Activated naive CD4-positive, alpha-beta T cell treated with anti-CD3 and anti-CD28 coated beads, Interleukin-2, amount 50 U/mL, for 72 hours (primary cell): ENCODE measurements around the gene ZNF423. TPM values are rescaled to one million over a fixed set of nuclear protein-coding genes. Genes with fewer than 3 reads are reported as not detected.

ENCODE experiments used
- ATAC-seq, 2 donors: fragments of 150-1000 bp; cut with Tn5 transposase; 2 replicates each; pipeline ENCODE4 v1.10.0; 2021; ENCODE audit warnings: mild to moderate bottlenecking in 2 of 2, moderate library complexity in 2 of 2
- DNase-seq, 2 donors: peaks; one replicate each; pipeline ENCODE4 v3.0.0; 2021 to 2022; ENCODE audit warnings: low spot score in 2 of 2
- H3K27ac Mint-ChIP-seq, 2 donors: one replicate each; pipeline ENCODE4 v1.8.0; 2022; ENCODE audit warnings: mild to moderate bottlenecking in 2 of 2, mixed read lengths in 2 of 2
- H3K36me3 Mint-ChIP-seq, 2 donors: one replicate each; pipeline ENCODE4 v1.8.0; 2022; ENCODE audit warnings: mixed read lengths in 2 of 2
- H3K9me3 Mint-ChIP-seq, 2 donors: one replicate each; pipeline ENCODE4 v1.8.0; 2022; ENCODE audit warnings: mixed read lengths in 2 of 2
- total RNA-seq, 2 donors: library from RNA; stranded (reverse); gene quantifications; one replicate each; pipeline ENCODE4 v1.2.3, GENCODE V29; 2022

Gene ZNF423
- total RNA-seq, 2 donors from 2014 or later, result 0.05 TPM; not detected in 1

GRCh38 chr16:49635591-49636581 is 220.0 kb downstream of the ZNF423 start:
- Mint-ChIP-seq H3K27ac (no peak overlapping the region), H3K9me3 (no peaks in the 10 kb centered on the region), H3K36me3 (no peaks in the 10 kb centered on the region)
- DNase-seq (no peak), ATAC-seq (no peak)

GRCh38 chr16:49635009-49635350 is 220.9 kb downstream of the ZNF423 start:
- H3K36me3 Mint-ChIP-seq, result no peaks in the 10 kb centered on the region
- H3K27ac Mint-ChIP-seq, result no peak overlapping the region
- no peak for ATAC-seq
- DNase-seq, result no peak
- no peaks in the 10 kb centered on the region for H3K9me3 Mint-ChIP-seq

- no peak for DNase-seq
- Mint-ChIP-seq H3K9me3 (no peaks in the 10 kb centered on the region), H3K36me3 (no peaks in the 10 kb centered on the region), H3K27ac (no peak overlapping the region)
- no peak for ATAC-seq
Observed at GRCh38 chr16:49634235-49635008, 221.5 kb downstream of the ZNF423 start.

GRCh38 chr16:49632795-49633184 is 223.1 kb downstream of the ZNF423 start:
- no peak for DNase-seq
- ATAC-seq, result no peak
- H3K9me3 Mint-ChIP-seq, result no peaks in the 10 kb centered on the region
- H3K27ac Mint-ChIP-seq, result no peak overlapping the region
- no peaks in the 10 kb centered on the region for H3K36me3 Mint-ChIP-seq

DNA sequence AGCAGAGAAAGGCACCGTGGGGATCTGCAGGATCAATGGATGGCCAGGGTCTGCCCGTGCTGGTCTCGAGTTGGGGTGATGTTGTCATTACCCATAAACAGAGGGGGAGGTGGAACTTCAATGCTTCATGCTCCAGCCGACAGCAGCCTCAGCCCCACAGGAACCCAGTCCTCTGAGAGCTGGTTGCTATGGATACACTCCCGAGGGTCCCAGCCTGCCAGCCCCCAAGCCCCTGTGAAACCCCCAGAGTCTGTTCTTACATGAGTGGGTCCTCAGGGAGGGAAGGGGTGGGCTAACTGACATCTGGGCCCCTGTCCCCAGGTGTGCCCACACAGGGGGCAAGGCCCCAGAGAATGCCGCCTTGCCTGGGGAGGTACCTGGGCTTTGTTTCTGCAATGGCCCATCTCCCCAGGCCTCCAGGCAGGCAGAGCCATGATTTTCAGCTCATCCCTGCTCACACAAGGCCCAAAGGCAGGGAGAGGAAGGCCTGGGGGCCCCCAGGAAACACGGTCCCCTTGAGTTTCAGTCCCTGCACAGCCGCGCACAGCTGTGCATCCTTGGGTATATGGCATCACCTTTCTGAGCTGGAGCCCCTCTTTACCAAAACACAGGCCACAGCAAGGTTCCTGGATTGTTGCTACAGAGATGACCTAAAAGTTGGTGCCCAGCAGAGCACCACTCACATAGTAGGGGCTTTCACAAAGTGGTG is 223.7 kb downstream of the ZNF423 start:
- Mint-ChIP-seq H3K27ac (no peak overlapping the region), H3K9me3 (no peaks in the 10 kb centered on the region), H3K36me3 (no peaks in the 10 kb centered on the region)
- ATAC-seq (no peak), DNase-seq (no peak)

DNA sequence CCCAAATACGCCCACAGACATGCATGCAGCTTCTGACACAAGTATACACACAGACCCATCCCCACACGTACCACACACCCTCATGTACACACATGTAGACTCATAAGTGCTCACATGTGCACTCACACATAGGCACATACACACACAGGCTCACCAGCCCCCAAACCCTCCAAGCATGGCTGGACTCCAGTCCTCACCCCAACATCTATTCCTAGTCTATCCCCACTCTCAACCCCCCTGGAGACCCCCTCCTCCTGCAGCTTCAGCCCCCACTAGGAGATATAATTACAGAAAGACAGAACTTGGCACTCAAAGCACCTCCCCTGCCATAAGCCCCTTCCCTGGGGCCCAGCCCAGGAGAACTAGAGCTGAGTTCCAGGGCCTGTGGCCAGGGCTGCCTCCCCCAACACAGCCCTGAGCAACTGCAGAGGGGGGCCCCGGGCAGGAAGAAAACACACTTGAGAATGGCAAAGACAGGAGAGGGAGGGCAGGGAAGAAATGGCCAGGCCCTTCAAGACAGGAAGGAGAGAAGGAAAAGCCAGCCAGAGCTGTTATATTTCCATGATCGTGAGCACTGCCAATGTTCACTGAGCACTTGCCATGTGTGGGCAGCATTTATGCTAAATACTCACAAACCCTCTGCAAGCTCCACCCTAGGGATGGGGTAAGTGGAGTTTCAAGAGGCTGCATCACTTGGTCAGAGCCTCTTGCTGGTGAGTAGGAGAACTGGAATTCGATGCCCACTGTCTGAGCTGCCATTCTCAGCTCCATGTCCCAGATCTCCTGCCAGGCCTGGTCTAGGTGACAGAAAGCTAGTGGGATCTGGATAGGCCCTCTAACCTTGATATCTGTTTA is 224.5 kb downstream of the ZNF423 start:
- Mint-ChIP-seq H3K9me3 (no peaks in the 10 kb centered on the region), H3K27ac (no peak overlapping the region), H3K36me3 (no peaks in the 10 kb centered on the region)
- no peak for ATAC-seq
- DNase-seq, result no peak

DNA sequence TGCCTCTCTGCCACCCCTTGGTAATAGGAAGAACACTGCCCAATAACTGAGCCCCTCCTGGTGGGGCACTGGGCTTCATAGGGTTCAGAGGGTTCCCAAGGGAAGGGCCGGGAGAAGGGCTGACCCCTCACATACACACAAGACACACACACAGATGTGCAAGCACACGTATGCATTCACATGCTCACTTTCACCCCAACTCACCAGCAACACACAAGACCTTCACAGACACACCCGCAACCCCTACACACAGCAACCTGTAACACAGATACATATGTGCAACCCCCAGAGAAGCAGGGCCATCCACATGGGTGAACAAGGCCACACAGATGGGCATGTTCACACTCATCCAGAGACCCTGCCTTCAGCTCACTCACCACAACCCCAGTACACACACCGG is 225.1 kb downstream of the ZNF423 start:
- Mint-ChIP-seq H3K9me3 (no peaks in the 10 kb centered on the region), H3K27ac (no peak overlapping the region), H3K36me3 (no peaks in the 10 kb centered on the region)
- ATAC-seq, result no peak
- no peak for DNase-seq

DNA sequence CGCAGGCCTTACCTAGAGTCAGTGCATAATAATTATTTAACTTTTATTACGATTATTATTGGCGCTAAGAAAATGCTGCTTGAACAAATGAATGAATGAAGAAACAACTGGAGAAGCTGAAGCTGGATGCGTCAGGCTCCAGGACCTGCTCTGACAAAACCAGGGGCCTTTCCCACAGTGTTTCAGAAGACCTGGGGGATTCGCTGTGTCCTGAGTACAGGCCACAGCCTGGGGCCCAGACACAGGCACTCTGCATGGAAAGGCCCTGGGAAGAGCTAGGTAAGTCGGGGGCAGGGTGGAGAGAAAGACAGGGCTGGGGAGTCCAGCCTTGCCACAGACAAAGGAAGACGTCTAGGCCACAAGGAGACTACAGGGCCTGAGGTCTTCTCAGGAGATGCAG is 226.1 kb downstream of the ZNF423 start:
- ATAC-seq (no peak), DNase-seq (no peak)
- no peaks in the 10 kb centered on the region for H3K36me3 Mint-ChIP-seq
- H3K9me3 Mint-ChIP-seq, result no peaks in the 10 kb centered on the region
- no peak overlapping the region for H3K27ac Mint-ChIP-seq

DNA sequence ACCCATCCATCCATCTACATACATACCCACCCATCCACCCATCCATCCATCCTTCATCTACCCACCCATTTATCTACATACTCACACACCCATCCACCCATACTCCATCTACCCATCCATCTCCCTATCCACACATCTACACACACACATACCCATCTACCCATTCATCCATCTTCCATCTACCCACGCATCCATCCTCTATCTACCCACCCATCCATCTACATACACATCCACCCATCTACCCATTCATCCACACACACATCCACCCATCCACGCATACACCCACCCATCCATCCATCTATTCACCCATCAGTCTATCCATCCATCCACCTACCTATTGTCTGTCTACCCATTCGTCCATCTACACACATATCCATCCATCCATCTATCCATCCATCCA is 227.8 kb downstream of the ZNF423 start:
- DNase-seq (no peak), ATAC-seq (no peak)
- Mint-ChIP-seq H3K36me3 (no peaks in the 10 kb centered on the region), H3K27ac (no peak overlapping the region), H3K9me3 (no peaks in the 10 kb centered on the region)

DNA sequence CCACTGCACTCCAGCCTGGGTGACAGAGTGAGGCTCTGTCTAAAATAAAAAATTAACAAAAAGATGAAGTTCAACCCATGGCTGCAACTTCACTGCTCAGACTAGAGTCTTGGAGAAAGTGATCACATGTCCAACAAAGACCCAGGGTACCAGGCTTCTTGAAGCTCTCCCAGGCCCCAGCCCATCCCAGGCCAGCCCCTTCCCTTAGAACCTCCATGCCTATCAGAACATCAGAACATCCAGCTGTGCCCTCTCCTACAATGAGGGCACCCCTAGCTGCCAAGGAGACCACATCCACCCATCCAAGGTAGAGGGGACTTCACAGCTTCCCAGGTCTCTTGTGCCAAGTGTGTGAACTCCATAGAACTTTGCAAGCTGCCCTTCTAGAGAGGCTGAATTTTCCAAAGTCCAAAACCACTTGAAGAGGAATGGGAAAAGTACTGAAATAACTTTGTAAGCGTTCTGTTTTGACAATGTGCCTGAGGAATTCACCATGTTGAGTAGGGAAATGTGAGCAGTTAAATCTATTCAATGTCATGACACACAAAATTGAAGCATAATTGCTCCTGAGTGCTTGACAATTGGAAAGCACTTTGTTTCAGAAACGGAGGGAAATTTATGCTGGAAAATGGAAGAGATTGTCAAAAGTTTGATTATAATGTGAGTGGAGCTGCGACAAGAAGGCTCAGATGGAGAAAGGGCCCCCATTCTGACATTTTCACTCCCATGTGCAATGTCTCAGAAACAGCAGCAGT is 230.4 kb downstream of the ZNF423 start:
- DNase-seq (no peak), ATAC-seq (no peak)
- H3K9me3 Mint-ChIP-seq, result no peaks in the 10 kb centered on the region
- no peaks in the 10 kb centered on the region for H3K36me3 Mint-ChIP-seq
- H3K27ac Mint-ChIP-seq, result no peak overlapping the region

- H3K27ac Mint-ChIP-seq, result no peak overlapping the region
- H3K36me3 Mint-ChIP-seq, result no peaks in the 10 kb centered on the region
- peak in 1 of 2 donors; percentile 21 for DNase-seq
- no peak for ATAC-seq
- H3K9me3 Mint-ChIP-seq, result no peaks in the 10 kb centered on the region
Observed at GRCh38 chr16:49623501-49624266, 232.2 kb downstream of the ZNF423 start.

GRCh38 chr16:49622421-49623402 is 233.2 kb downstream of the ZNF423 start:
- H3K36me3 Mint-ChIP-seq, result no peaks in the 10 kb centered on the region
- H3K9me3 Mint-ChIP-seq, result no peaks in the 10 kb centered on the region
- no peak overlapping the region for H3K27ac Mint-ChIP-seq
- ATAC-seq (no peak), DNase-seq (peak in 1 of 2 donors; percentile 52)

DNA sequence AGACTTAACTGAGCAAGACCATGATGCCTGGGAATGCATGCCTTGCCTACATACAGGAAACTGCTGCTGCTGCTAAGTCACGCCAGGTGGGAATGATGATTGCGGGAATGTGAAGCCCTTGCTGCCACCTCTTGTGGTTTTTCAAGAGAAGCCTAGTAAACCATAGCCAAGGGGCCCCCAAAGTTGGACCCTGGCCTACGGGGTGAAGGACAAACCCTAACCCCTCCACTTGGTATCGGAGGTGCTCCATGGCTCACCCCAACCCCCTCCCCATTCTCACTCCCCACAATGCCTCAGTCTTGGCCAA is 233.9 kb downstream of the ZNF423 start:
- no peak overlapping the region for H3K27ac Mint-ChIP-seq
- H3K36me3 Mint-ChIP-seq, result no peaks in the 10 kb centered on the region
- H3K9me3 Mint-ChIP-seq, result no peaks in the 10 kb centered on the region
- ATAC-seq (no peak), DNase-seq (no peak)
